HepG2 (cell line): ENCODE results near the gene ZNF446. TPM values are rescaled to one million over a fixed set of nuclear protein-coding genes. Genes with fewer than 3 reads are reported as not detected.
A peak's percentile ranks its signal among the peaks of the same experiment; 100 is the strongest.

Experiments
- SRY ChIP-seq: sonication (generic); formaldehyde crosslinking; IDR thresholded peaks from 2 replicates; pipeline ENCODE4 v1.8.0; 2022; ENCODE audit warnings: mild to moderate bottlenecking, missing genetic modification reagents
- polyA plus RNA-seq, 8 experiments: library from polyadenylated mRNA; depleted of rRNA in 3 of 8; stranded (reverse) in 7 of 8; unstranded in 1 of 8; fragments of >200 nt; fragmentation: Illumina TruSeq in 4 of 8; extraction: Trizol in 4 of 8; gene quantifications; 2 replicates each; pipeline versions ENCODE4 v1.2.1 to v1.2.3, GENCODE V29; 2011 to 2016; ENCODE audit warnings: low read depth in 4 of 8, missing spikeins in 1 of 8, mixed read lengths in 1 of 8; ENCODE audit not compliant: insufficient read depth in 1 of 8
- total RNA-seq, 5 experiments: library from RNA; depleted of rRNA; stranded (reverse); fragments of >200 nt; fragmentation: Illumina TruSeq; extraction: Trizol; gene quantifications; 2 replicates each; pipeline ENCODE4 v1.2.3, GENCODE V29; 2016; ENCODE audit warnings: low read depth in 1 of 5
- TF ChIP-seq, protein P1 (sequence below), 2 experiments: fragments of 450-650 bp in 1 of 2; sonication (generic) in 1 of 2; formaldehyde crosslinking in 1 of 2; IDR thresholded peaks; 2 replicates each; pipeline versions ENCODE4 v1.6.1 to v1.8.0; 2016 to 2022; ENCODE audit warnings: antibody characterized with exemption in 1 of 2, mild to moderate bottlenecking in 1 of 2, missing genetic modification reagents in 1 of 2
- TF ChIP-seq, protein P2 (sequence below): sonication (generic); formaldehyde crosslinking; IDR thresholded peaks from 2 replicates; pipeline ENCODE4 v1.9.0; 2022; ENCODE audit warnings: missing genetic modification reagents, mild to moderate bottlenecking, borderline replicate concordance
- TF ChIP-seq, protein P3 (sequence below): sonication (generic); formaldehyde crosslinking; IDR thresholded peaks from 2 replicates; pipeline ENCODE4 v1.4.0; 2020; ENCODE audit warnings: missing genetic modification reagents
- TF ChIP-seq, protein P4 (sequence below): sonication (generic); formaldehyde crosslinking; IDR thresholded peaks from 2 replicates; pipeline ENCODE4 v1.8.1; 2023; ENCODE audit warnings: mild to moderate bottlenecking, inconsistent platforms, moderate library complexity, missing genetic modification reagents, borderline replicate concordance
- TF ChIP-seq, protein P5 (sequence below): sonication (generic); formaldehyde crosslinking; IDR thresholded peaks from 2 replicates; pipeline ENCODE4 v1.4.0; 2020; ENCODE audit warnings: missing genetic modification reagents, borderline replicate concordance
- TF ChIP-seq, protein P6 (sequence below), 2 experiments: sonication (generic) in 1 of 2; formaldehyde crosslinking in 1 of 2; IDR thresholded peaks; 2 replicates each; pipeline versions ENCODE4 v1.4.0 to v1.6.1; 2016 to 2020; ENCODE audit warnings: borderline replicate concordance in 1 of 2, low read depth in 1 of 2, mild to moderate bottlenecking in 1 of 2, missing genetic modification reagents in 1 of 2

The ZNF446 gene
- total and polyA plus RNA-seq, 2 of the 13 experiments (the other 11 are each of a cell fraction or from before 2014, with no cell fraction given): 3.0 to 3.6 TPM

DNA sequence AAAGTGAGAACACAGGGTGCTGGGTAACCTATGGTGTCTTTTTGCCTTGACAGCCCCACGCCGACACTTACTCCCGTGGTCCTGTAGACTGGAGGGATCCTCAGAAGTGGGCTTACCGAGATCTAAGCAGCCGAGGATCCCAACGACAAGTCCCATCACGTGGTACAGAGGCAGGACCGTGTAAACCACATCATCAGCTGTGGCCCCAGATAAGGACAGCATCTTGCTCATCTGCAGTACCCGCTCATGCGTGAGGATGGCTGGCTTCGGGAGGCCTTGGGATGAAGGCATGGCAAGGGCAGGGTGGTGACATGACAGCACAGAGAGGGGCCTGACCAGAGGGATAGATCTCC is 33.6 kb downstream of the ZNF446 start (continued):
- TF ChIP-seq, protein P1, sequence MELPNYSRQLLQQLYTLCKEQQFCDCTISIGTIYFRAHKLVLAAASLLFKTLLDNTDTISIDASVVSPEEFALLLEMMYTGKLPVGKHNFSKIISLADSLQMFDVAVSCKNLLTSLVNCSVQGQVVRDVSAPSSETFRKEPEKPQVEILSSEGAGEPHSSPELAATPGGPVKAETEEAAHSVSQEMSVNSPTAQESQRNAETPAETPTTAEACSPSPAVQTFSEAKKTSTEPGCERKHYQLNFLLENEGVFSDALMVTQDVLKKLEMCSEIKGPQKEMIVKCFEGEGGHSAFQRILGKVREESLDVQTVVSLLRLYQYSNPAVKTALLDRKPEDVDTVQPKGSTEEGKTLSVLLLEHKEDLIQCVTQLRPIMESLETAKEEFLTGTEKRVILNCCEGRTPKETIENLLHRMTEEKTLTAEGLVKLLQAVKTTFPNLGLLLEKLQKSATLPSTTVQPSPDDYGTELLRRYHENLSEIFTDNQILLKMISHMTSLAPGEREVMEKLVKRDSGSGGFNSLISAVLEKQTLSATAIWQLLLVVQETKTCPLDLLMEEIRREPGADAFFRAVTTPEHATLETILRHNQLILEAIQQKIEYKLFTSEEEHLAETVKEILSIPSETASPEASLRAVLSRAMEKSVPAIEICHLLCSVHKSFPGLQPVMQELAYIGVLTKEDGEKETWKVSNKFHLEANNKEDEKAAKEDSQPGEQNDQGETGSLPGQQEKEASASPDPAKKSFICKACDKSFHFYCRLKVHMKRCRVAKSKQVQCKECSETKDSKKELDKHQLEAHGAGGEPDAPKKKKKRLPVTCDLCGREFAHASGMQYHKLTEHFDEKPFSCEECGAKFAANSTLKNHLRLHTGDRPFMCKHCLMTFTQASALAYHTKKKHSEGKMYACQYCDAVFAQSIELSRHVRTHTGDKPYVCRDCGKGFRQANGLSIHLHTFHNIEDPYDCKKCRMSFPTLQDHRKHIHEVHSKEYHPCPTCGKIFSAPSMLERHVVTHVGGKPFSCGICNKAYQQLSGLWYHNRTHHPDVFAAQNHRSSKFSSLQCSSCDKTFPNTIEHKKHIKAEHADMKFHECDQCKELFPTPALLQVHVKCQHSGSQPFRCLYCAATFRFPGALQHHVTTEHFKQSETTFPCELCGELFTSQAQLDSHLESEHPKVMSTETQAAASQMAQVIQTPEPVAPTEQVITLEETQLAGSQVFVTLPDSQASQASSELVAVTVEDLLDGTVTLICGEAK (IDR thresholded peaks at IDR 0.05): no peak
- TF ChIP-seq, protein P1 (CRISPR knock-in tag; IDR thresholded peaks at IDR 0.05): 0 out of 2 replicates have a peak, but pooled peaks have one; percentile 4
- TF ChIP-seq, protein P2, sequence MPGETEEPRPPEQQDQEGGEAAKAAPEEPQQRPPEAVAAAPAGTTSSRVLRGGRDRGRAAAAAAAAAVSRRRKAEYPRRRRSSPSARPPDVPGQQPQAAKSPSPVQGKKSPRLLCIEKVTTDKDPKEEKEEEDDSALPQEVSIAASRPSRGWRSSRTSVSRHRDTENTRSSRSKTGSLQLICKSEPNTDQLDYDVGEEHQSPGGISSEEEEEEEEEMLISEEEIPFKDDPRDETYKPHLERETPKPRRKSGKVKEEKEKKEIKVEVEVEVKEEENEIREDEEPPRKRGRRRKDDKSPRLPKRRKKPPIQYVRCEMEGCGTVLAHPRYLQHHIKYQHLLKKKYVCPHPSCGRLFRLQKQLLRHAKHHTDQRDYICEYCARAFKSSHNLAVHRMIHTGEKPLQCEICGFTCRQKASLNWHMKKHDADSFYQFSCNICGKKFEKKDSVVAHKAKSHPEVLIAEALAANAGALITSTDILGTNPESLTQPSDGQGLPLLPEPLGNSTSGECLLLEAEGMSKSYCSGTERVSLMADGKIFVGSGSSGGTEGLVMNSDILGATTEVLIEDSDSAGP (CRISPR knock-in tag): peak; percentile 55
- TF ChIP-seq SRY (CRISPR knock-in tag): peak; percentile 67
- TF ChIP-seq, protein P3, sequence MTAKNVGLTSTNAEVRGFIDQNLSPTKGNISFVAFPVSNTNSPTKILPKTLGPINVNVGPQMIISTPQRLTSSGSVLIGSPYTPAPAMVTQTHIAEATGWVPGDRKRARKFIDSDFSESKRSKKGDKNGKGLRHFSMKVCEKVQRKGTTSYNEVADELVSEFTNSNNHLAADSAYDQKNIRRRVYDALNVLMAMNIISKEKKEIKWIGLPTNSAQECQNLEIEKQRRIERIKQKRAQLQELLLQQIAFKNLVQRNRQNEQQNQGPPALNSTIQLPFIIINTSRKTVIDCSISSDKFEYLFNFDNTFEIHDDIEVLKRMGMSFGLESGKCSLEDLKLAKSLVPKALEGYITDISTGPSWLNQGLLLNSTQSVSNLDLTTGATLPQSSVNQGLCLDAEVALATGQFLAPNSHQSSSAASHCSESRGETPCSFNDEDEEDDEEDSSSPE: no peak
- TF ChIP-seq, protein P4, sequence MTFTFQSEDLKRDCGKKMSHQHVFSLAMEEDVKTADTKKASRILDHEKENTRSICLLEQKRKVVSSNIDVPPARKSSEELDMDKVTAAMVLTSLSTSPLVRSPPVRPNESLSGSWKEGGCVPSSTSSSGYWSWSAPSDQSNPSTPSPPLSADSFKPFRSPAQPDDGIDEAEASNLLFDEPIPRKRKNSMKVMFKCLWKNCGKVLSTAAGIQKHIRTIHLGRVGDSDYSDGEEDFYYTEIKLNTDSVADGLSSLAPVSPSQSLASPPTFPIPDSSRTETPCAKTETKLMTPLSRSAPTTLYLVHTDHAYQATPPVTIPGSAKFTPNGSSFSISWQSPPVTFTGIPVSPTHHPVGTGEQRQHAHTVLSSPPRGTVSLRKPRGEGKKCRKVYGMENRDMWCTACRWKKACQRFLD (CRISPR knock-in tag): no peak
- TF ChIP-seq, protein P5, sequence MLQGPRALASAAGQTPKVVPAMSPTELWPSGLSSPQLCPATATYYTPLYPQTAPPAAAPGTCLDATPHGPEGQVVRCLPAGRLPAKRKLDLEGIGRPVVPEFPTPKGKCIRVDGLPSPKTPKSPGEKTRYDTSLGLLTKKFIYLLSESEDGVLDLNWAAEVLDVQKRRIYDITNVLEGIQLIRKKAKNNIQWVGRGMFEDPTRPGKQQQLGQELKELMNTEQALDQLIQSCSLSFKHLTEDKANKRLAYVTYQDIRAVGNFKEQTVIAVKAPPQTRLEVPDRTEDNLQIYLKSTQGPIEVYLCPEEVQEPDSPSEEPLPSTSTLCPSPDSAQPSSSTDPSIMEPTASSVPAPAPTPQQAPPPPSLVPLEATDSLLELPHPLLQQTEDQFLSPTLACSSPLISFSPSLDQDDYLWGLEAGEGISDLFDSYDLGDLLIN: no peak
- TF ChIP-seq, protein P6, sequence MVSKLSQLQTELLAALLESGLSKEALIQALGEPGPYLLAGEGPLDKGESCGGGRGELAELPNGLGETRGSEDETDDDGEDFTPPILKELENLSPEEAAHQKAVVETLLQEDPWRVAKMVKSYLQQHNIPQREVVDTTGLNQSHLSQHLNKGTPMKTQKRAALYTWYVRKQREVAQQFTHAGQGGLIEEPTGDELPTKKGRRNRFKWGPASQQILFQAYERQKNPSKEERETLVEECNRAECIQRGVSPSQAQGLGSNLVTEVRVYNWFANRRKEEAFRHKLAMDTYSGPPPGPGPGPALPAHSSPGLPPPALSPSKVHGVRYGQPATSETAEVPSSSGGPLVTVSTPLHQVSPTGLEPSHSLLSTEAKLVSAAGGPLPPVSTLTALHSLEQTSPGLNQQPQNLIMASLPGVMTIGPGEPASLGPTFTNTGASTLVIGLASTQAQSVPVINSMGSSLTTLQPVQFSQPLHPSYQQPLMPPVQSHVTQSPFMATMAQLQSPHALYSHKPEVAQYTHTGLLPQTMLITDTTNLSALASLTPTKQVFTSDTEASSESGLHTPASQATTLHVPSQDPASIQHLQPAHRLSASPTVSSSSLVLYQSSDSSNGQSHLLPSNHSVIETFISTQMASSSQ (IDR thresholded peaks at IDR 0.05; ENCODE audit: low read depth): no peak
- TF ChIP-seq, protein P6 (CRISPR knock-in tag; IDR thresholded peaks at IDR 0.05; ENCODE audit: borderline replicate concordance): no peak
